Caco-2 (cell line): ENCODE results near the gene APOBEC3G. TPM values are rescaled to one million over a fixed set of nuclear protein-coding genes. Genes with fewer than 3 reads are reported as not detected.
"Not testable (repeated sequence)": the region's sequence is repeated elsewhere in the genome, so short reads cannot be mapped to it uniquely, and the experiment has no call there.

ENCODE experiments used
- BruUV-seq: library from RNA; stranded (reverse); fragments of 400-500 nt; replicated peaks from 2 replicates; lab custom pipeline; 2021; lab: Mats Ljungman, UMichigan
- CTCF ChIA-PET: fragments of 300-600 bp; sonication (Branson Sonifier 250); formaldehyde crosslinking; loops from one replicate; lab custom pipeline; 2022; ENCODE audit warnings: antibody characterized with exemption; lab: Charles Lee
- POLR2A ChIA-PET: fragments of 300-600 bp; sonication (Branson Sonifier 250); formaldehyde crosslinking; loops from one replicate; lab custom pipeline; 2022; ENCODE audit warnings: antibody characterized with exemption; lab: Charles Lee
- DNase-seq, 2 experiments: peaks; one replicate each; pipeline versions ENCODE4 v3.0.0 to v3.0.0-alpha.2; 2020 to 2022
- H3K27me3 ChIP-seq: replicated peaks from 2 replicates; pipeline ENCODE4 v1.6.0; 2011; ENCODE audit warnings: low read length; ENCODE audit not compliant: control insufficient read depth, insufficient read depth
- H3K36me3 ChIP-seq: 2 replicates; pipeline ENCODE4 v1.5.1; 2011; ENCODE audit warnings: low read length; ENCODE audit not compliant: control insufficient read depth, insufficient read depth
- H3K4me1 ChIP-seq: fragments of 250-450 bp; sonication (Bioruptor Pico); 2 replicates; pipeline ENCODE4 v1.5.1; 2020; ENCODE audit warnings: mild to moderate bottlenecking
- H3K4me3 ChIP-seq: 2 replicates; pipeline ENCODE4 v1.5.1; 2011; ENCODE audit warnings: low read depth, mild to moderate bottlenecking, control low read depth, low read length
- H3K9me3 ChIP-seq: fragments of 250-450 bp; sonication (Bioruptor Pico); 2 replicates; pipeline ENCODE4 v1.5.1; 2020; ENCODE audit warnings: mild to moderate bottlenecking, moderate library complexity
- H3K27ac Mint-ChIP-seq: one replicate; pipeline ENCODE4 v1.8.0; 2022; ENCODE audit warnings: mixed read lengths; ENCODE audit not compliant: unreplicated experiment
- H3K27me3 Mint-ChIP-seq: one replicate; pipeline ENCODE4 v1.8.0; 2022; ENCODE audit warnings: mixed read lengths; ENCODE audit not compliant: insufficient read depth, unreplicated experiment
- H3K36me3 Mint-ChIP-seq: one replicate; pipeline ENCODE4 v1.8.0; 2022; ENCODE audit warnings: mild to moderate bottlenecking, mixed read lengths; ENCODE audit not compliant: insufficient read depth, unreplicated experiment
- H3K4me1 Mint-ChIP-seq: one replicate; pipeline ENCODE4 v1.8.0; 2022; ENCODE audit warnings: low read depth, mixed read lengths; ENCODE audit not compliant: unreplicated experiment
- H3K4me3 Mint-ChIP-seq: one replicate; pipeline ENCODE4 v1.8.0; 2022; ENCODE audit warnings: mild to moderate bottlenecking, moderate library complexity, mixed read lengths; ENCODE audit not compliant: unreplicated experiment
- H3K9me3 Mint-ChIP-seq: one replicate; pipeline ENCODE4 v1.8.0; 2022; ENCODE audit warnings: mixed read lengths; ENCODE audit not compliant: unreplicated experiment
- intact Hi-C: fragments of 100-400 bp; cut with micrococcal nuclease; formaldehyde crosslinking; loops from one replicate; pipeline ENCODE4 v1.10.0; 2022; ENCODE audit not compliant: unreplicated experiment
- total RNA-seq: library from RNA; stranded (reverse); gene quantifications from 2 replicates; pipeline ENCODE4 v1.2.3, GENCODE V29; 2022
- TF ChIP-seq, protein P1 (sequence below), 2 experiments: fragments of 200-600 bp in 1 of 2; IDR thresholded peaks; 1 replicate in 1 of 2; 2 replicates in 1 of 2; pipeline versions ENCODE4 v1.5.1 to v1.8.0; 2011 to 2022; ENCODE audit warnings: antibody characterized with exemption in 1 of 2, control low read depth in 1 of 2, inconsistent platforms in 1 of 2, low read depth in 1 of 2, low read length in 1 of 2, mild to moderate bottlenecking in 1 of 2, moderate library complexity in 1 of 2; ENCODE audit not compliant: insufficient read depth in 1 of 2, severe bottlenecking in 1 of 2, unreplicated experiment in 1 of 2

Gene APOBEC3G
- total RNA-seq, 1 experiment from 2014 or later, result 0.73 TPM

DNA sequence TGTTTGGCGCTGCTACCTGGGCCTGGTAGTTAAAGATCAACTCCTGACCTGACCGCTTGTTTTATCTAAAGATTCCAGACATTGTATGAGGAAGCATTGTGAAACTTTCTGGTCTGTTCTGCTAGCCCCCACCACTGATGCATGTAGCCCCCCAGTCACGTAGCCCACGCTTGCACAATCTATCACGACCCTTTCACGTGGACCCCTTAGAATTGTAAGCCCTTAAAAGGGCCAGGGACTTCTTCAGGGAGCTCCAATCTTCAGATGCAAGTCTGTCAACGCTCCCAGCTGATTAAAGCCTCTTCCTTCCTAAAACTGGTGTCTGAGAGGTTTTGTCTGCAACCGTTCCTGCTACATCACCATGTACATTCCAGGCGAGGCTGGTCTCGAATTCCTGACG, 21.4 kb upstream of the APOBEC3G start:
- Mint-ChIP-seq H3K27ac (no peak overlapping the region), H3K27me3 (no peaks in the 10 kb centered on the region), H3K4me1 (no peaks in the 10 kb centered on the region), H3K36me3 (no peaks in the 10 kb centered on the region), H3K4me3 (no peak overlapping the region), H3K9me3 (no peaks in the 10 kb centered on the region)
- H3K4me1 ChIP-seq, result peaks cover 6% of the 10 kb centered on the region; the same call in 1 of the 2 replicates
- H3K36me3 ChIP-seq, result no peaks in the 10 kb centered on the region
- H3K27me3 ChIP-seq, result no peaks in the 10 kb centered on the region
- TF ChIP-seq, protein P1, sequence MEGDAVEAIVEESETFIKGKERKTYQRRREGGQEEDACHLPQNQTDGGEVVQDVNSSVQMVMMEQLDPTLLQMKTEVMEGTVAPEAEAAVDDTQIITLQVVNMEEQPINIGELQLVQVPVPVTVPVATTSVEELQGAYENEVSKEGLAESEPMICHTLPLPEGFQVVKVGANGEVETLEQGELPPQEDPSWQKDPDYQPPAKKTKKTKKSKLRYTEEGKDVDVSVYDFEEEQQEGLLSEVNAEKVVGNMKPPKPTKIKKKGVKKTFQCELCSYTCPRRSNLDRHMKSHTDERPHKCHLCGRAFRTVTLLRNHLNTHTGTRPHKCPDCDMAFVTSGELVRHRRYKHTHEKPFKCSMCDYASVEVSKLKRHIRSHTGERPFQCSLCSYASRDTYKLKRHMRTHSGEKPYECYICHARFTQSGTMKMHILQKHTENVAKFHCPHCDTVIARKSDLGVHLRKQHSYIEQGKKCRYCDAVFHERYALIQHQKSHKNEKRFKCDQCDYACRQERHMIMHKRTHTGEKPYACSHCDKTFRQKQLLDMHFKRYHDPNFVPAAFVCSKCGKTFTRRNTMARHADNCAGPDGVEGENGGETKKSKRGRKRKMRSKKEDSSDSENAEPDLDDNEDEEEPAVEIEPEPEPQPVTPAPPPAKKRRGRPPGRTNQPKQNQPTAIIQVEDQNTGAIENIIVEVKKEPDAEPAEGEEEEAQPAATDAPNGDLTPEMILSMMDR (IDR thresholded peaks at IDR 0.05; ENCODE audit: insufficient read depth in 1 of 2, low read depth in 1 of 2, low read length in 1 of 2, severe bottlenecking in 1 of 2, unreplicated experiment in 1 of 2), result no peak
- no peak for DNase-seq
- no TSS peak for BruUV-seq
- no peak overlapping the region for H3K4me3 ChIP-seq
- CTCF ChIA-PET, result no interaction called here
- intact Hi-C loops, result no loop called here
- POLR2A ChIA-PET, result no interaction called here
- no peaks in the 10 kb centered on the region; the same call in 1 of the 2 replicates for H3K9me3 ChIP-seq

- H3K4me1 Mint-ChIP-seq, H3K4me3 Mint-ChIP-seq, H3K9me3 ChIP-seq, H3K36me3 ChIP-seq, intact Hi-C loops, H3K4me1 ChIP-seq, H3K27me3 ChIP-seq, H3K27ac Mint-ChIP-seq, H3K4me3 ChIP-seq, POLR2A ChIA-PET, DNase-seq, H3K9me3 Mint-ChIP-seq, H3K36me3 Mint-ChIP-seq, BruUV-seq, H3K27me3 Mint-ChIP-seq: not testable (repeated sequence)
- CTCF ChIA-PET, result interaction anchor here (0.6 kb wide), 1 partner anchor 91 kb away, joined by 4 read pairs; no protein-coding TSS in a partner anchor
These were observed 15.8 kb upstream of the APOBEC3G start for GRCh38 chr22:39061290-39061689.

DNA sequence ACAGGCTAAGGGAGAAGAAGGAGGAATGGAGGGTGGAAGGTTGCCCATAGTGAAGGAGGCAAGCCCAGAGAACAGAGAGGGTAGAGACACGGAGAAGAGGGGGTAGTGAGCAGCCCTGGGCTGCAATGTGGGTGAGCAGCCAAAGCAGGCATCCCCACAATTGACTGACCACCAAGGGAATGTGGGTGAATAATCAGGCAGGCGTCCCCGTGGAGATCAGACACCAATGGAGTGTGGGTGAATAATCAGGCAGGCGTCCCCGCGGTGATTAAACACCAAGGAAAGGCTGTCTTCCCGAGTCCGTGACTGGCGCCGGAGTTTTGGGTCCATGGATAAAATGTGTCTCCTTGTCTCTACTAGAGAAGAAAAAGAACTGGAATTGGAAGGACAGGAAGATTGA, 15.1 kb upstream of the APOBEC3G start:
- H3K27me3 Mint-ChIP-seq, H3K4me3 ChIP-seq, POLR2A ChIA-PET, H3K27ac Mint-ChIP-seq, H3K4me1 ChIP-seq, H3K27me3 ChIP-seq, H3K36me3 ChIP-seq, H3K9me3 Mint-ChIP-seq, H3K9me3 ChIP-seq, DNase-seq, H3K4me3 Mint-ChIP-seq, intact Hi-C loops, CTCF ChIA-PET, BruUV-seq, H3K4me1 Mint-ChIP-seq, H3K36me3 Mint-ChIP-seq: not testable (repeated sequence)

DNA sequence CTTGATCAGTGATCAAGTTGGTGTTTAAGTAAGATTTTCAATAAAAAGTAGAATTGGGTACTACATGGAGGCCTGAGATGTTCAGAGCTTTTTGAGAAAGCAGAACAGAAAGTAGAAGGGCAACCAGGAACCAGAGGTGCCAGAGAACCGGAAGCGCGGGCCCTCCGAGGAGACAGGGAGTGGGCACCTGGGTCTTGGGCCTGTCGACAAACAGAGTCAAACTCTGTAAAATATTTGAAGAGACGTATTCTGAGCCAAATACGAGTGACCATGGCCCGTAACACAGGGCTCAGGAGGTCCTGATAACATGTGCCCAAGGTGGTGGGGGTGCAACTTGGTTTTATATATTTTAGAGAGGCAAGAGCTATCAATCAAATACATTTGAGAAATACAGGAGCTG, 13.2 kb upstream of the APOBEC3G start:
- H3K9me3 ChIP-seq, H3K4me1 Mint-ChIP-seq, BruUV-seq, H3K27me3 ChIP-seq, H3K36me3 ChIP-seq, POLR2A ChIA-PET, H3K4me1 ChIP-seq, H3K4me3 Mint-ChIP-seq, H3K9me3 Mint-ChIP-seq, DNase-seq, intact Hi-C loops, H3K27ac Mint-ChIP-seq, H3K4me3 ChIP-seq, H3K27me3 Mint-ChIP-seq, H3K36me3 Mint-ChIP-seq: not testable (repeated sequence)
- CTCF ChIA-PET, result interaction anchor here (0.6 kb wide), 1 partner anchor 11 kb away, joined by 3 read pairs; no protein-coding TSS in a partner anchor

DNA sequence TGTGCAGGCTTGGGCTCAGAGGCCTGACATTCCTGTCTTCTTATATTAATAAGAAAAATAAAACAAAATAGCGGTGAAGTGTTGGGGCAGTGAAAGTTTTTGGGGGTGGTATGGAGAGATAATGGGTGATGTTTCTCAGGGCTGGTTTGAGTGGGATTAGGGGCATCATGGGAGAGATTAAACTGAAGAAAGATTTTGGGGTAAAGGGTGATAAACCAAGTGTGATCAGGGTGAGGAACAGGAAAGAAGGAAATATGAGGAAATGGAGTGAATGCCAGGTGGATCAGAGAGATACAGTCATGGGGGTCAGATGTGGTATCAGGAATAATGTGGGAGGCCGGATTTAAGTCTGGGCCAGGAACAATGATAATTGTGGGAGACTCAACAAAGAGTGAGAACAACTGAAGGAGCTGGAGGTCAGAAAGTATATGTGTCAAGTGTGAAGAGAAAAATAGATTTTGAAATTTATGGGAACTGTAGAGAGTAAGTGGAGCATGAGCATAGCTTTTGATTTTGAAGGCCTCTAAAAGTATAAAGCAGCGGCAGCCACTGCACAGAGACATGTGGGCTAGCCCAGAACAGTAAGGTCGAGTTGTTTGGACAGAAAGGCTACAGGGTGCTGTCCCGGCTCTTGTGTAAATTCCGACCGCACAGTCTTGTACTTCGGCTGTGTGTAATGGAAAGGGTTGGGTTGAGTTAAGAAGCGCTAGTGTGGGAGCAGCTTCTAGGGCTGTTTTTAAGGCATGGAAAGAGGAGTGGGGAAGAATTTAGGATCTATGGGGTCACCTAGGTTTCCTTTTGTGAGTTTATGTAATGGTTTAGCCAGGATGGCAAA, 10.4 kb upstream of the APOBEC3G start:
- H3K36me3 Mint-ChIP-seq, H3K27me3 Mint-ChIP-seq, H3K27ac Mint-ChIP-seq, CTCF ChIA-PET, H3K9me3 ChIP-seq, H3K4me1 ChIP-seq, BruUV-seq, H3K4me3 Mint-ChIP-seq, H3K4me3 ChIP-seq, intact Hi-C loops, DNase-seq, H3K27me3 ChIP-seq, POLR2A ChIA-PET, H3K9me3 Mint-ChIP-seq, H3K4me1 Mint-ChIP-seq, H3K36me3 ChIP-seq: not testable (repeated sequence)
